ENCODE measurements around the gene PHRF1. TPM values are rescaled to one million over a fixed set of nuclear protein-coding genes. Genes with fewer than 3 reads are reported as not detected.

The PHRF1 gene
- polyA plus RNA-seq, 1 donor from 2014 or later, result 8.5 TPM

DNA sequence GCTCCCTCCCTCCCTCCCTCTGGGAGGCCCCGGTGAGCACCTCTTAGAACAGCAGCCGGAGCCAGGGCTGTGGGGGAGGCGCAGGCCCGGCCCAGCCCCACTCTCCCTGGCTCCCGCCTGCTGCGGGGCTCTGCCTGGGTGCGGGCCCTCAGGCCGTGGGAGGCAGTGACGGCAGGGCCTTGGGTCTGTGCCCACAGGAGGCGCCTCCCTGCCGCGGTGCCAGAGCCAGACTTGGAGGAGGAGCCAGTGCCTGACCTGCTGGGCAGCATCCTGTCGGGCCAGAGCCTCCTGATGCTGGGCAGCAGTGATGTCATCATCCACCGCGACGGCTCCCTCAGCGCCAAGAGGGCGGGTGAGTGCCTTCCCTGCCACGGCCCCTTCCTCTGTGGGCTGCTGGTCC, 30.0 kb downstream of the PHRF1 start:
- H3K27ac ChIP-seq (ENCODE audit: low read length), result no peak overlapping the region
- H3K9me2 ChIP-seq (ENCODE audit: insufficient read depth, low read length), result no peaks in the 10 kb centered on the region

DNA sequence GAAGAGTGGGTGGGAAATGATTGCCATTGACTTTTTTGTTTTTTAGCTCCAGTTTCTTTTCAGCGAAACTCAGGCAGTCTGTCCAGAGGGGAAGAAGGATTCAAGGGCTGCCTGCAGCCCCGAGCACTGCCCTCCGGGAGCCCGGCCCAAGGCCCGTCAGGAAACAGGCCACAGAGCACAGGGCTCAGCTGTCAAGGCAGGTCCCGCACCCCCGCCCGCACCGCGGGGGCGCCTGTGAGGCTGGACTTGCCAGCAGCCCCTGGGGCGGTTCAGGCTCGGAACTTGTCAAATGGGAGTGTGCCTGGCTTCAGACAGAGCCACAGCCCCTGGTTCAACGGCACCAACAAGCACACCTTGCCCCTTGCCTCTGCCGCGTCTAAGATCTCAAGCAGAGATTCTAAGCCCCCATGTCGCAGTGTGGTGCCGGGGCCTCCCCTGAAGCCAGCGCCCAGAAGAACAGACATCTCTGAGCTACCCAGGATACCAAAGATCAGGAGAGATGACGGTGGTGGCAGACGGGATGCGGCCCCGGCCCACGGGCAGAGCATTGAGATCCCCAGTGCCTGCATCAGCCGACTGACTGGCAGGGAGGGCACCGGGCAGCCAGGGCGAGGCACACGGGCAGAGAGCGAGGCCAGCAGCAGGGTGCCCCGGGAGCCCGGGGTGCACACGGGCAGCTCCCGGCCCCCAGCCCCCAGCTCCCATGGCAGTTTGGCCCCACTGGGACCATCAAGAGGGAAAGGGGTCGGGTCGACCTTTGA, 30.9 kb downstream of the PHRF1 start:
- Histone ChIP-seq H3K36me3 (ENCODE audit: insufficient read depth, low read length) (no peaks in the 10 kb centered on the region), H3K27ac (ENCODE audit: low read length) (no peak overlapping the region), H3K79me2 (replicated peaks; ENCODE audit: insufficient read depth, low read length) (no peaks in the 10 kb centered on the region), H3F3A (ENCODE audit: insufficient read depth, low read length, poor library complexity, severe bottlenecking) (no peaks in the 10 kb centered on the region), H4K20me1 (ENCODE audit: insufficient read depth) (no peaks in the 10 kb centered on the region), H3K27me3 (ENCODE audit: insufficient read depth, low read depth, low read length) (no peaks in the 10 kb centered on the region), H2AFZ (ENCODE audit: low read depth, low read length) (no peak overlapping the region), H3K4me3 (ENCODE audit: low read length) (no peak overlapping the region), H3K9ac (ENCODE audit: low read length) (no peak overlapping the region), H3K9me3 (ENCODE audit: low read length) (no peaks in the 10 kb centered on the region), H3K9me2 (ENCODE audit: insufficient read depth, low read length) (no peaks in the 10 kb centered on the region), H3K4me2 (ENCODE audit: low read length) (no peak overlapping the region)
- TF ChIP-seq, protein P1, sequence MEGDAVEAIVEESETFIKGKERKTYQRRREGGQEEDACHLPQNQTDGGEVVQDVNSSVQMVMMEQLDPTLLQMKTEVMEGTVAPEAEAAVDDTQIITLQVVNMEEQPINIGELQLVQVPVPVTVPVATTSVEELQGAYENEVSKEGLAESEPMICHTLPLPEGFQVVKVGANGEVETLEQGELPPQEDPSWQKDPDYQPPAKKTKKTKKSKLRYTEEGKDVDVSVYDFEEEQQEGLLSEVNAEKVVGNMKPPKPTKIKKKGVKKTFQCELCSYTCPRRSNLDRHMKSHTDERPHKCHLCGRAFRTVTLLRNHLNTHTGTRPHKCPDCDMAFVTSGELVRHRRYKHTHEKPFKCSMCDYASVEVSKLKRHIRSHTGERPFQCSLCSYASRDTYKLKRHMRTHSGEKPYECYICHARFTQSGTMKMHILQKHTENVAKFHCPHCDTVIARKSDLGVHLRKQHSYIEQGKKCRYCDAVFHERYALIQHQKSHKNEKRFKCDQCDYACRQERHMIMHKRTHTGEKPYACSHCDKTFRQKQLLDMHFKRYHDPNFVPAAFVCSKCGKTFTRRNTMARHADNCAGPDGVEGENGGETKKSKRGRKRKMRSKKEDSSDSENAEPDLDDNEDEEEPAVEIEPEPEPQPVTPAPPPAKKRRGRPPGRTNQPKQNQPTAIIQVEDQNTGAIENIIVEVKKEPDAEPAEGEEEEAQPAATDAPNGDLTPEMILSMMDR (IDR thresholded peaks at IDR 0.05; ENCODE audit: poor library complexity, severe bottlenecking), result no peak
- TF ChIP-seq EP300 (conservative IDR thresholded peaks at IDR 0.05; ENCODE audit: poor library complexity, severe bottlenecking) (no peak), RAD21 (conservative IDR thresholded peaks at IDR 0.05) (no peak), MXI1 (conservative IDR thresholded peaks at IDR 0.05; ENCODE audit: poor library complexity, severe bottlenecking) (no peak), POLR2AphosphoS5 (IDR thresholded peaks at IDR 0.05) (no peak), SMC3 (conservative IDR thresholded peaks at IDR 0.05; ENCODE audit: poor library complexity) (no peak), TAF1 (IDR thresholded peaks at IDR 0.05; ENCODE audit: low read depth) (no peak), EZH2 (IDR thresholded peaks at IDR 0.05; ENCODE audit: borderline replicate concordance, insufficient read depth, low read length, poor library complexity, severe bottlenecking) (no peak)
- TF ChIP-seq, protein P2, sequence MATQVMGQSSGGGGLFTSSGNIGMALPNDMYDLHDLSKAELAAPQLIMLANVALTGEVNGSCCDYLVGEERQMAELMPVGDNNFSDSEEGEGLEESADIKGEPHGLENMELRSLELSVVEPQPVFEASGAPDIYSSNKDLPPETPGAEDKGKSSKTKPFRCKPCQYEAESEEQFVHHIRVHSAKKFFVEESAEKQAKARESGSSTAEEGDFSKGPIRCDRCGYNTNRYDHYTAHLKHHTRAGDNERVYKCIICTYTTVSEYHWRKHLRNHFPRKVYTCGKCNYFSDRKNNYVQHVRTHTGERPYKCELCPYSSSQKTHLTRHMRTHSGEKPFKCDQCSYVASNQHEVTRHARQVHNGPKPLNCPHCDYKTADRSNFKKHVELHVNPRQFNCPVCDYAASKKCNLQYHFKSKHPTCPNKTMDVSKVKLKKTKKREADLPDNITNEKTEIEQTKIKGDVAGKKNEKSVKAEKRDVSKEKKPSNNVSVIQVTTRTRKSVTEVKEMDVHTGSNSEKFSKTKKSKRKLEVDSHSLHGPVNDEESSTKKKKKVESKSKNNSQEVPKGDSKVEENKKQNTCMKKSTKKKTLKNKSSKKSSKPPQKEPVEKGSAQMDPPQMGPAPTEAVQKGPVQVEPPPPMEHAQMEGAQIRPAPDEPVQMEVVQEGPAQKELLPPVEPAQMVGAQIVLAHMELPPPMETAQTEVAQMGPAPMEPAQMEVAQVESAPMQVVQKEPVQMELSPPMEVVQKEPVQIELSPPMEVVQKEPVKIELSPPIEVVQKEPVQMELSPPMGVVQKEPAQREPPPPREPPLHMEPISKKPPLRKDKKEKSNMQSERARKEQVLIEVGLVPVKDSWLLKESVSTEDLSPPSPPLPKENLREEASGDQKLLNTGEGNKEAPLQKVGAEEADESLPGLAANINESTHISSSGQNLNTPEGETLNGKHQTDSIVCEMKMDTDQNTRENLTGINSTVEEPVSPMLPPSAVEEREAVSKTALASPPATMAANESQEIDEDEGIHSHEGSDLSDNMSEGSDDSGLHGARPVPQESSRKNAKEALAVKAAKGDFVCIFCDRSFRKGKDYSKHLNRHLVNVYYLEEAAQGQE (IDR thresholded peaks at IDR 0.05; ENCODE audit: borderline replicate concordance), result no peak

More for the DNA sequence above, 30.0 kb downstream of the PHRF1 start:
- Histone ChIP-seq H3K36me3 (ENCODE audit: insufficient read depth, low read length) (no peaks in the 10 kb centered on the region), H3K79me2 (replicated peaks; ENCODE audit: insufficient read depth, low read length) (no peaks in the 10 kb centered on the region), H3K9ac (ENCODE audit: low read length) (no peak overlapping the region), H3K4me3 (ENCODE audit: low read length) (no peak overlapping the region), H3K9me3 (ENCODE audit: low read length) (no peaks in the 10 kb centered on the region), H3K4me2 (ENCODE audit: low read length) (no peak overlapping the region), H4K20me1 (ENCODE audit: insufficient read depth) (no peaks in the 10 kb centered on the region), H3F3A (ENCODE audit: insufficient read depth, low read length, poor library complexity, severe bottlenecking) (no peaks in the 10 kb centered on the region), H3K27me3 (ENCODE audit: insufficient read depth, low read depth, low read length) (no peaks in the 10 kb centered on the region), H2AFZ (ENCODE audit: low read depth, low read length) (no peak overlapping the region)
- no peak for TF ChIP-seq SMC3 (conservative IDR thresholded peaks at IDR 0.05; ENCODE audit: poor library complexity)
- no peak for TF ChIP-seq TAF1 (IDR thresholded peaks at IDR 0.05; ENCODE audit: low read depth)
- TF ChIP-seq, protein P2 (IDR thresholded peaks at IDR 0.05; ENCODE audit: borderline replicate concordance), result no peak
- TF ChIP-seq POLR2AphosphoS5 (IDR thresholded peaks at IDR 0.05), result no peak
- TF ChIP-seq MXI1 (conservative IDR thresholded peaks at IDR 0.05; ENCODE audit: poor library complexity, severe bottlenecking), result no peak
- TF ChIP-seq EZH2 (IDR thresholded peaks at IDR 0.05; ENCODE audit: borderline replicate concordance, insufficient read depth, low read length, poor library complexity, severe bottlenecking), result no peak
- TF ChIP-seq, protein P1 (IDR thresholded peaks at IDR 0.05; ENCODE audit: poor library complexity, severe bottlenecking), result no peak
- no peak for TF ChIP-seq RAD21 (conservative IDR thresholded peaks at IDR 0.05)
- TF ChIP-seq EP300 (conservative IDR thresholded peaks at IDR 0.05; ENCODE audit: poor library complexity, severe bottlenecking), result no peak
